Gastrocnemius medialis (tissue), 4 donors: ENCODE data around the gene GALNT14. TPM values are rescaled to one million over a fixed set of nuclear protein-coding genes. Genes with fewer than 3 reads are reported as not detected.

ENCODE experiments used
- ATAC-seq, 2 donors: fragments of 150-250 bp; one replicate each; pipeline ENCODE4 v1.9.1; 2016
- DNase-seq, 2 donors: peaks; one replicate each; pipeline ENCODE4 v3.0.0-alpha.2; 2019
- H3K27ac ChIP-seq, 4 donors: fragments of 200-600 bp; sonication (generic); 1 replicate in 1 of 4; 2 replicates in 3 of 4; pipeline ENCODE4 v1.5.1; 2016 to 2018; ENCODE audit warnings: mild to moderate bottlenecking in 2 of 4, moderate library complexity in 1 of 4
- H3K27me3 ChIP-seq, 3 donors: fragments of 200-600 bp; sonication (generic) in 2 of 3; 1 replicate in 1 of 3; 2 replicates in 2 of 3; pipeline versions ENCODE4 v1.5.1 to v1.6.0; 2016 to 2019; ENCODE audit warnings: mild to moderate bottlenecking in 1 of 3, moderate library complexity in 1 of 3
- H3K36me3 ChIP-seq, 2 donors: fragments of 200-600 bp; sonication (generic) in 1 of 2; one replicate each; pipeline ENCODE4 v1.5.1; 2017 to 2018
- H3K4me1 ChIP-seq, 2 donors: fragments of 200-600 bp; sonication (generic) in 1 of 2; one replicate each; pipeline ENCODE4 v1.5.1; 2016 to 2017; ENCODE audit warnings: mild to moderate bottlenecking in 2 of 2
- H3K4me3 ChIP-seq, 4 donors: fragments of 200-600 bp; sonication (generic) in 3 of 4; 1 replicate in 1 of 4; 2 replicates in 3 of 4; pipeline ENCODE4 v1.5.1; 2016 to 2019; ENCODE audit warnings: mild to moderate bottlenecking in 2 of 4
- H3K9me3 ChIP-seq, 3 donors: fragments of 200-600 bp; sonication (generic) in 2 of 3; 1 replicate in 1 of 3; 2 replicates in 2 of 3; pipeline ENCODE4 v1.5.1; 2016 to 2019
- POLR2A ChIP-seq, 2 donors: fragments of 450-650 bp; IDR thresholded peaks; one replicate each; pipeline ENCODE4 v1.6.1; 2017; ENCODE audit warnings: antibody characterized with exemption in 2 of 2, mild to moderate bottlenecking in 2 of 2, moderate library complexity in 2 of 2
- in situ Hi-C, 4 donors: fragments of 200-750 bp; cut with MboI; loops; one replicate each; pipeline versions ENCODE4 v1.15.0 to v1.8.0; 2017; ENCODE audit warnings: low sequenced_read_pairs in 4 of 4
- intact Hi-C: fragments of 100-400 bp; cut with DNase I; formaldehyde crosslinking; loops from one replicate; pipeline ENCODE4 v1.15.1; 2023; ENCODE audit warnings: low total_unique reads
- total RNA-seq, 4 donors: library from RNA; depleted of rRNA; stranded (reverse); fragments of >200 nt; gene quantifications; one replicate each; pipeline versions ENCODE4 v1.1.0 to v1.2.3, GENCODE V29; 2016
- TF ChIP-seq, protein P1 (sequence below), 5 experiments: fragments of 450-650 bp in 3 of 5; fragments of 200-600 bp in 2 of 5; sonication (generic) in 2 of 5; IDR thresholded peaks in 4 of 5; conservative IDR thresholded peaks in 1 of 5; 1 replicate in 4 of 5; 2 replicates in 1 of 5; pipeline ENCODE4 v1.5.1; 2016 to 2019; ENCODE audit warnings: antibody characterized with exemption in 5 of 5, mild to moderate bottlenecking in 3 of 5, moderate library complexity in 3 of 5

GALNT14 gene
- total RNA-seq, 4 donors from 2014 or later = 0.16 TPM; not detected in 3

DNA sequence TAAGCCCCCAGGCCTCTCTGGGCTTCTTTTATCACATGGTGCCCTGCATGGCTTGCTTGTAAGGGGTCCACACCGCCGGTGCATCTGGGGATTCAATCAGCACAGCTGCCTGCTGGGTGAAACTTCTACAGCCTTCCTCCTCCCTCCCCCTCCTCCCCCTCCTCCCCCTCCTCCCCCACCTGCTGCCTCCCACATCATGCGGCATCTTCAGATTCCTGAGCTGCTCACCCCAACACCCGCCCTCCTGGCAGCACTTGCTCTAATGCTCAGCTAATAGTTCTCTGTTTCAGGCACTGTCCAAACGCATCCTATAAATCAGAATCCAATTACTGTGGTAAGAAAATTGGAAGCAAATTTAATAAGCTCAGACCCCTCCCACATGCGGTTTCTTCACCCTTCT, 150.7 kb downstream of the GALNT14 start:
- intact Hi-C loops (no loop called here), in situ Hi-C loops (no loop called here)
- ATAC-seq = no peak

DNA sequence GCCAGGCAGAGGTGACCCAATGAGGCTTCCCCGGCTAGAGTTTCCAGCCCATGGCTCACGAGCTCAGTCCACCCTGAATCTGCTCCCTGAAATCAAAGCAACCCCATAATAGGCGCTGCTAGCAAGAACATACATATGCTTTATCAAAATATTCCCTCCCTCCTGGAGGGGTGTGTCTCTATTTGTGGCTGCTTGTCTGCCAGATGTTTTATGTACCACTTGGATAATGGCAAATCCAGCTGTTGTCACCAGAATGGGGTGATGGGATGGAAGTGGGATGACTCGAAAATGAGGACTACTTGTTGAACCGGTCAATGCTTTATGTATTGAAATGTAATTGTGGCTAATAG, 152.0 kb downstream of the GALNT14 start:
- TF ChIP-seq POLR2A (IDR thresholded peaks at IDR 0.05) = no peak
- TF ChIP-seq, protein P1, sequence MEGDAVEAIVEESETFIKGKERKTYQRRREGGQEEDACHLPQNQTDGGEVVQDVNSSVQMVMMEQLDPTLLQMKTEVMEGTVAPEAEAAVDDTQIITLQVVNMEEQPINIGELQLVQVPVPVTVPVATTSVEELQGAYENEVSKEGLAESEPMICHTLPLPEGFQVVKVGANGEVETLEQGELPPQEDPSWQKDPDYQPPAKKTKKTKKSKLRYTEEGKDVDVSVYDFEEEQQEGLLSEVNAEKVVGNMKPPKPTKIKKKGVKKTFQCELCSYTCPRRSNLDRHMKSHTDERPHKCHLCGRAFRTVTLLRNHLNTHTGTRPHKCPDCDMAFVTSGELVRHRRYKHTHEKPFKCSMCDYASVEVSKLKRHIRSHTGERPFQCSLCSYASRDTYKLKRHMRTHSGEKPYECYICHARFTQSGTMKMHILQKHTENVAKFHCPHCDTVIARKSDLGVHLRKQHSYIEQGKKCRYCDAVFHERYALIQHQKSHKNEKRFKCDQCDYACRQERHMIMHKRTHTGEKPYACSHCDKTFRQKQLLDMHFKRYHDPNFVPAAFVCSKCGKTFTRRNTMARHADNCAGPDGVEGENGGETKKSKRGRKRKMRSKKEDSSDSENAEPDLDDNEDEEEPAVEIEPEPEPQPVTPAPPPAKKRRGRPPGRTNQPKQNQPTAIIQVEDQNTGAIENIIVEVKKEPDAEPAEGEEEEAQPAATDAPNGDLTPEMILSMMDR (IDR thresholded peaks at IDR 0.05 in 4 of 5, conservative IDR thresholded peaks at IDR 0.05 in 1 of 5) = no peak
- ATAC-seq = no peak
- DNase-seq = no peak
- Histone ChIP-seq H3K4me3 (no peak overlapping the region), H3K36me3 (no peaks in the 10 kb centered on the region), H3K27me3 (no peaks in the 10 kb centered on the region), H3K9me3 (no peaks in the 10 kb centered on the region), H3K27ac (no peak overlapping the region), H3K4me1 (peaks cover 4 to 11% of the 10 kb centered on the region in 2 donors)
- in situ Hi-C loops (no loop called here), intact Hi-C loops (no loop called here)

More for the DNA sequence above, 150.7 kb downstream of the GALNT14 start:
- Histone ChIP-seq H3K4me3 (no peak overlapping the region), H3K9me3 (no peaks in the 10 kb centered on the region), H3K36me3 (no peaks in the 10 kb centered on the region), H3K27me3 (no peaks in the 10 kb centered on the region), H3K4me1 (peaks cover 0 to 4% of the 10 kb centered on the region in 2 donors), H3K27ac (no peak overlapping the region)
- TF ChIP-seq, protein P1 (IDR thresholded peaks at IDR 0.05 in 4 of 5, conservative IDR thresholded peaks at IDR 0.05 in 1 of 5) = no peak
- TF ChIP-seq POLR2A (IDR thresholded peaks at IDR 0.05) = no peak
- DNase-seq = no peak

GRCh38 chr2:30985493-30986230, 152.6 kb downstream of the GALNT14 start:
- peaks cover 4 to 11% of the 10 kb centered on the region in 2 donors for H3K4me1 ChIP-seq

GRCh38 chr2:30984148-30984547, 154.1 kb downstream of the GALNT14 start:
- in situ Hi-C loops = no loop called here

More at GRCh38 chr2:30985493-30986230, 152.6 kb downstream of the GALNT14 start:
- in situ Hi-C loops = no loop called here
- DNase-seq (no peak), ATAC-seq (no peak)
- Histone ChIP-seq H3K27ac (no peak overlapping the region), H3K36me3 (no peaks in the 10 kb centered on the region), H3K9me3 (no peaks in the 10 kb centered on the region), H3K27me3 (no peaks in the 10 kb centered on the region), H3K4me3 (no peak overlapping the region)
- intact Hi-C loops = no loop called here
- no peak for TF ChIP-seq POLR2A (IDR thresholded peaks at IDR 0.05)
- TF ChIP-seq, protein P1 (IDR thresholded peaks at IDR 0.05 in 4 of 5, conservative IDR thresholded peaks at IDR 0.05 in 1 of 5) = no peak

More at GRCh38 chr2:30984148-30984547, 154.1 kb downstream of the GALNT14 start:
- Histone ChIP-seq H3K4me3 (no peak overlapping the region), H3K9me3 (no peaks in the 10 kb centered on the region), H3K4me1 (peaks cover 4 to 11% of the 10 kb centered on the region in 2 donors), H3K27me3 (no peaks in the 10 kb centered on the region), H3K36me3 (no peaks in the 10 kb centered on the region), H3K27ac (no peak overlapping the region)
- TF ChIP-seq, protein P1 (IDR thresholded peaks at IDR 0.05 in 4 of 5, conservative IDR thresholded peaks at IDR 0.05 in 1 of 5) = no peak
- no peak for TF ChIP-seq POLR2A (IDR thresholded peaks at IDR 0.05)
- DNase-seq (no peak), ATAC-seq (no peak)
- intact Hi-C loops = no loop called here
